ENCODE measurements around the gene TEX54.

The TEX54 gene

DNA sequence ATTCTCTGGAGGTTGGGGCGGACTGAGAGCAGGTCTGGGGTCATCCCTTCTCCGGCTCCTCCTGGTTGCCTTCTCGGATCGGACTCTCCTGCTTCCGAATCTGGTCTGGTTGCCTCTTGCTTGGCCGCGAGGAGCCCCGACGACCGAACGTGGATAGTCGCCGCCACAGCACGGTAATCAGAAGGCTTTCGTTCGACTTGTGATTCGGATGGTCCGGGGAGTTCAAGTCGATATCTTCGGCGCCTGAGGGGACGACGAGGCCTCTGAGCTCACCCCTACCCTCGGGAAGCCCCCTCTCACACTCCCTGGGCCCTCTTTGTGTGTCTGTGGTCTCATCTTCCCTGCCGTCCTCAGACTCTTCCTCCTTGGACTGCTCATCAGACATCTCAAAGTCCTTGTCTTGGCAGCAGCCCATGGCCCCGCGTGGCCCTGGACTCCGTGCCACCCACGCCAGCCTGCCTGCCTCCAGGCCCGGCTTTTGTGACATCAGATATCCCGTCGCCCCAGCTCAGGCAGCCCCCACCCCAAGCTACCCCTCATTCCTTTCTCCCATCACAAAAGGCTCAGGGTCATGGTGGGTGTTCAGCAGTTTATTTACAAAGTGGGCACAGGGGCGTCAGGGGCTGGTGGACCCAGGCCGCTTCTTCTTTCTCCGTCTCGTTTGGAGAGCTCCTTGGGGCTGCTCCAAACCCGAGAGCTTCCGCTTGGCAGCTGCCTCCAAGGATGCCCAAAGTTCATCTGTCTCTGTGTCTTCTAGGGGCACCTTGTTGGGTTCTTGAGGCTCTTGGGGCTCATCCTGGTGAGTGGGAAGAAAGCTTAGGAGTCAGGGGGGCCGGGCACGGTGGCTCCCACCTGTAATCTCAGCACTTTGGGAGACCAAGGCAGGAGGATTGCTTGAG lies at the start of gene TEX54:
TEX54 (minus strand) TSS at position 506 of the 899 bp plus-strand sequence.
- no peaks in the 10 kb centered on the region for H3K36me3 ChIP-seq (ENCODE audit: control insufficient read depth, insufficient read depth, low read length)
- peaks cover 10% of the 10 kb centered on the region for H3K4me1 ChIP-seq (ENCODE audit: control insufficient read depth, insufficient read depth, low read length)

GRCh38 chr11:62882431-62882749 lies 49.7 kb upstream of the TEX54 start:
- H3K36me3 ChIP-seq (ENCODE audit: control insufficient read depth, insufficient read depth, low read length), result peaks cover 33% of the 10 kb centered on the region
- H3K27me3 ChIP-seq (ENCODE audit: control insufficient read depth, insufficient read depth, low read length), result no peaks in the 10 kb centered on the region
- H3K4me1 ChIP-seq (ENCODE audit: control insufficient read depth, insufficient read depth, low read length), result peaks cover 42% of the 10 kb centered on the region
- peak overlapping the region; percentile 99 for H3K9ac ChIP-seq (ENCODE audit: low read length)
- no peaks in the 10 kb centered on the region for H3K9me3 ChIP-seq (ENCODE audit: control insufficient read depth, low read length)
- peak overlapping the region; percentile 100 for H3K4me3 ChIP-seq (ENCODE audit: low read length)

More for the DNA sequence above, at the start of gene TEX54:
- no peaks in the 10 kb centered on the region for H3K9me3 ChIP-seq (ENCODE audit: control insufficient read depth, low read length)
- peak within 1 kb of the TSS; percentile 92 for H3K4me3 ChIP-seq (ENCODE audit: low read length)
- no peaks in the 10 kb centered on the region for H3K27me3 ChIP-seq (ENCODE audit: control insufficient read depth, insufficient read depth, low read length)
- peak within 1 kb of the TSS; percentile 94 for H3K9ac ChIP-seq (ENCODE audit: low read length)

GRCh38 chr11:62881579-62882430 lies 49.2 kb upstream of the TEX54 start:
- H3K4me1 ChIP-seq (ENCODE audit: control insufficient read depth, insufficient read depth, low read length), result peaks cover 42% of the 10 kb centered on the region
- H3K9ac ChIP-seq (ENCODE audit: low read length), result peak overlapping the region; percentile 99
- H3K4me3 ChIP-seq (ENCODE audit: low read length), result peak overlapping the region; percentile 100
- H3K27me3 ChIP-seq (ENCODE audit: control insufficient read depth, insufficient read depth, low read length), result no peaks in the 10 kb centered on the region
- no peaks in the 10 kb centered on the region for H3K9me3 ChIP-seq (ENCODE audit: control insufficient read depth, low read length)
- peaks cover 33% of the 10 kb centered on the region for H3K36me3 ChIP-seq (ENCODE audit: control insufficient read depth, insufficient read depth, low read length)

DNA sequence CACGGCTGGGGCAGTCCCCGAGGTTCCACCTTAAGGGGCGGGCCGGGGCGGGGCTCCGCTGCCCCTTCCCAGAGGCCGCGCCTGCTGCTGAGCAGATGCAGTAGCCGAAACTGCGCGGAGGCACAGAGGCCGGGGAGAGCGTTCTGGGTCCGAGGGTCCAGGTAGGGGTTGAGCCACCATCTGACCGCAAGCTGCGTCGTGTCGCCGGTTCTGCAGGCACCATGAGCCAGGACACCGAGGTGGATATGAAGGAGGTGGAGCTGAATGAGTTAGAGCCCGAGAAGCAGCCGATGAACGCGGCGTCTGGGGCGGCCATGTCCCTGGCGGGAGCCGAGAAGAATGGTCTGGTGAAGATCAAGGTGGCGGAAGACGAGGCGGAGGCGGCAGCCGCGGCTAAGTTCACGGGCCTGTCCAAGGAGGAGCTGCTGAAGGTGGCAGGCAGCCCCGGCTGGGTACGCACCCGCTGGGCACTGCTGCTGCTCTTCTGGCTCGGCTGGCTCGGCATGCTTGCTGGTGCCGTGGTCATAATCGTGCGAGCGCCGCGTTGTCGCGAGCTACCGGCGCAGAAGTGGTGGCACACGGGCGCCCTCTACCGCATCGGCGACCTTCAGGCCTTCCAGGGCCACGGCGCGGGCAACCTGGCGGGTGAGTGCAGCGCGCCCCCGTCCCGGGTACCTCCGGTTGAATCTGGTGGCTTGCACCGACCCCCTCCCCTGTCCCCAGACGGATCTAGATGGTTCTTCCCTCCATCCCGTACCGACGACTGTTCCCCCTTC lies 48.4 kb upstream of the TEX54 start, which contains the start of gene SLC3A2:
SLC3A2 (plus strand) TSS at position 94 of the 776 bp plus-strand sequence; CDS start at position 222, 128 bp downstream.
- Histone ChIP-seq H3K4me1 (ENCODE audit: control insufficient read depth, insufficient read depth, low read length) (peaks cover 42% of the 10 kb centered on the region), H3K27me3 (ENCODE audit: control insufficient read depth, insufficient read depth, low read length) (no peaks in the 10 kb centered on the region), H3K9ac (ENCODE audit: low read length) (peak within 1 kb of the TSS; percentile 99), H3K4me3 (ENCODE audit: low read length) (peak within 1 kb of the TSS; percentile 100), H3K9me3 (ENCODE audit: control insufficient read depth, low read length) (no peaks in the 10 kb centered on the region), H3K36me3 (ENCODE audit: control insufficient read depth, insufficient read depth, low read length) (peaks cover 31% of the 10 kb centered on the region)

DNA sequence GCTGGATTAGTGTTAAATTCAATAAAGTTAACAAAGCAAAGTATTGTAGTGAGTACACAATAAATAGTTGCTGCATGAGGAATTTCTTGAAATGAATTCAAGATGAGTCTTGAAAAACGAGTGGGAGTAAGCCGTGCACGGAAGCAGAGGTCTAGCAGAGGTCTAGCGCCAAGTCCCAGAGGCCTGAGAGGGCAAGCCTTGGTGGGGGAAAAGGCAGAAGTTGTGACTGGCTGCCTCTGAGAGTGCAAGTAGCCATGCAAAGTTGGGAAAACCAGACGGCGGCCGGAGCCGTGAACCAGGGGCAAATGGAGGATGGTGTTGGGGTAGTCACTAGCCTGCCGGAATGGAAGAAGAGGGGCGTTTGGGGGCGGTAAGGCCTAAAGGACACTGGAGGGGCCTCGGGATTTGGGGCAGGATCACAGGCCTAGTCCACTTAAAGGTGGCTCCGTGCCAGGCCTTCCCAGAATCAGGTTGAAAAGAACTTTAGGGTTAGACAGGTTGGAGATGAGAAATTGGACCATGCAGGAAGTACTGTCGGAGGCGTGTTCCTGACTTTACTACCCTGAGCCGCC lies 47.7 kb upstream of the TEX54 start:
- Histone ChIP-seq H3K4me1 (ENCODE audit: control insufficient read depth, insufficient read depth, low read length) (peaks cover 40% of the 10 kb centered on the region), H3K36me3 (ENCODE audit: control insufficient read depth, insufficient read depth, low read length) (peaks cover 25% of the 10 kb centered on the region), H3K9me3 (ENCODE audit: control insufficient read depth, low read length) (no peaks in the 10 kb centered on the region), H3K27me3 (ENCODE audit: control insufficient read depth, insufficient read depth, low read length) (no peaks in the 10 kb centered on the region), H3K4me3 (ENCODE audit: low read length) (peak overlapping the region; percentile 100), H3K9ac (ENCODE audit: low read length) (peak overlapping the region; percentile 99)

GRCh38 chr11:62879235-62879978 lies 46.8 kb upstream of the TEX54 start:
- H3K4me3 ChIP-seq (ENCODE audit: low read length), result no peak overlapping the region
- H3K27me3 ChIP-seq (ENCODE audit: control insufficient read depth, insufficient read depth, low read length), result no peaks in the 10 kb centered on the region
- H3K4me1 ChIP-seq (ENCODE audit: control insufficient read depth, insufficient read depth, low read length), result peaks cover 36% of the 10 kb centered on the region
- no peaks in the 10 kb centered on the region for H3K9me3 ChIP-seq (ENCODE audit: control insufficient read depth, low read length)
- H3K9ac ChIP-seq (ENCODE audit: low read length), result peak overlapping the region; percentile 99
- peaks cover 18% of the 10 kb centered on the region for H3K36me3 ChIP-seq (ENCODE audit: control insufficient read depth, insufficient read depth, low read length)

- no peaks in the 10 kb centered on the region for H3K9me3 ChIP-seq (ENCODE audit: control insufficient read depth, low read length)
Measured at GRCh38 chr11:62876712-62877111, 44.1 kb upstream of the TEX54 start.

DNA sequence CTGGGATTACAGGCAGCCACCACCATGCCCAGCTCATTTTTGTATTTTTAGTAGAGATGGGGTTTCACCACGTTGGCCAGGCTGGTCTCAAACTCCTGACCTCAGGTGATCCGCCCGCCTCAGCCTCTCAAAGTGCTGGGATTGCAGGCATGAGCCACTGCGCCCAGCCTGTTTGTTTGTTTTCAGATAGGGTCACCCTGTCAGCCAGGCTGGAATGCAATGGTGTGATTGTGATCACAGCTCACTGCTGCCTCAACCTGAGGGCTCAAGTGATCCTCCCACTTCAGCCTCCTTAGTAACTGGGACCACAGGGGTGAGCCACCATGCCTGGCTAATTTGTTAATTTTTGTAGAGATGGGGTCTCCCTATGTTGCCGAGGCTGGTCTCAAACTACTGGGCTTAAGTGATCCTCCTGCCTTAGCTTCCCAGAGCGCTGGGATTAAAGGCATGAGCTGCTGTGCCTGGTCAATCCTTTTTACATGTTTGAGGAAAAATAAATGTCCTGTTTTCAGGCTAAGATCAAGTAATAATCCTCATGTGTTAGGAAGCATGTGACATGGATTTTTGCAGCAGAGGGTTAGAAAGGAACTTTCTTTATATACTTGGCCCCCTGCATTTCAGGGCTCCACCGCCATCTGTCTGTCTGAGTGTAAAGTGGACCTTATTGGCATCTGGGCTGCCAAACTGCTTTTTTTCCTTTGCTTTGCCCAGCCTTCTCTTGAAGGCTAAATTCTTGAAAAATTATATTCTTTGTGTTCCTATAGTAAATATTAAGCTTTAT lies 43.2 kb upstream of the TEX54 start:
- H3K9ac ChIP-seq (ENCODE audit: low read length), result no peak overlapping the region
- H3K4me3 ChIP-seq (ENCODE audit: low read length), result no peak overlapping the region
- H3K9me3 ChIP-seq (ENCODE audit: control insufficient read depth, low read length), result no peaks in the 10 kb centered on the region
- H3K27me3 ChIP-seq (ENCODE audit: control insufficient read depth, insufficient read depth, low read length), result no peaks in the 10 kb centered on the region
- H3K4me1 ChIP-seq (ENCODE audit: control insufficient read depth, insufficient read depth, low read length), result peaks cover 14% of the 10 kb centered on the region
- no peaks in the 10 kb centered on the region for H3K36me3 ChIP-seq (ENCODE audit: control insufficient read depth, insufficient read depth, low read length)

More at GRCh38 chr11:62876712-62877111, 44.1 kb upstream of the TEX54 start:
- Histone ChIP-seq H3K9ac (ENCODE audit: low read length) (no peak overlapping the region), H3K4me1 (ENCODE audit: control insufficient read depth, insufficient read depth, low read length) (peaks cover 15% of the 10 kb centered on the region), H3K36me3 (ENCODE audit: control insufficient read depth, insufficient read depth, low read length) (no peaks in the 10 kb centered on the region), H3K4me3 (ENCODE audit: low read length) (no peak overlapping the region), H3K27me3 (ENCODE audit: control insufficient read depth, insufficient read depth, low read length) (no peaks in the 10 kb centered on the region)

DNA sequence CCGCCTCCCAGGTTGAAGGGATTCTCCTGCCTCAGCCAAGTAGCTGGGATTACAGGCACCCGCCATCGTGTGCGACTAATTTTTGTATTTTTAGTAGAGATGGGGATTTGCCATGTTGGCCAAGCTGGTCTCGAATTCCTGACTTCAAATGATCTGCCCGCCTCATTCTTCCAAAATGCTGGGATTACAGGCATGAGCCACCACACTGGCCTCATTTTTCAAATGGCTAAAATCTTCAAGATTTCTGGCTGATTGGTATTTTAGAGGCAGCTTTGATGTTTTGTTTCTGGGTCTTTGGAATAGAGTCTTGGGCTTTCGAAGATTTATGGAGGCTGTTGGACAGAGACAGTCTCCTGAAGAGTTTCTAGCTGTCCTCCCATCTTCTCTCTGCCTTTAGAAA lies 42.2 kb upstream of the TEX54 start:
- no peaks in the 10 kb centered on the region for H3K36me3 ChIP-seq (ENCODE audit: control insufficient read depth, insufficient read depth, low read length)
- H3K4me1 ChIP-seq (ENCODE audit: control insufficient read depth, insufficient read depth, low read length), result peaks cover 6% of the 10 kb centered on the region
- no peak overlapping the region for H3K9ac ChIP-seq (ENCODE audit: low read length)
- H3K27me3 ChIP-seq (ENCODE audit: control insufficient read depth, insufficient read depth, low read length), result no peaks in the 10 kb centered on the region
- no peak overlapping the region for H3K4me3 ChIP-seq (ENCODE audit: low read length)
- no peaks in the 10 kb centered on the region for H3K9me3 ChIP-seq (ENCODE audit: control insufficient read depth, low read length)

DNA sequence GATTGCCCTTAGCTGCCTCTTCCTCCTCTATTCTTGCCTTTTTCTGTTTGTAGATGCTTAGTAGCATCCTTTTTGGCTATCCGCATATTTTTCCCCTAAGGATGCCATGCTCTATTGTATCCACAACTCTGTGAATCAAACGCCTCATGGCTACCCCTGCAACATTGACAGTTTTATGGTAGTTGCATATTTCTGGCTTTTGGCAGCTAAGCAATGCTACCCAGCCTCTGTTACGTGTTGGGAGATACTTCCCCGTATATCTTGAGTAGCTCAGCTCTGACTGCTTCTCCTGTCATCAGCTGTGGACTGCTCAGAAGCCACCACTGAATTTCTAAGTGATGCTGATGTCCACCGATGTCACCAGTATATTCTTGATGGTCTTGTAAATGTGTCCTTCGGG lies 33.0 kb upstream of the TEX54 start:
- H3K4me1 ChIP-seq (ENCODE audit: control insufficient read depth, insufficient read depth, low read length), result no peaks in the 10 kb centered on the region
- H3K9me3 ChIP-seq (ENCODE audit: control insufficient read depth, low read length), result no peaks in the 10 kb centered on the region
- no peaks in the 10 kb centered on the region for H3K36me3 ChIP-seq (ENCODE audit: control insufficient read depth, insufficient read depth, low read length)
- H3K27me3 ChIP-seq (ENCODE audit: control insufficient read depth, insufficient read depth, low read length), result no peaks in the 10 kb centered on the region
- H3K4me3 ChIP-seq (ENCODE audit: low read length), result no peak overlapping the region
- no peak overlapping the region for H3K9ac ChIP-seq (ENCODE audit: low read length)

Measured in mucosa of stomach (tissue), 1 donor.